Measurements from ENCODE around the gene DYRK1A.

GRCh38 chr21:37364722-37365121 is 1.9 kb upstream of the DYRK1A start:
- TF ChIP-seq, protein P1, sequence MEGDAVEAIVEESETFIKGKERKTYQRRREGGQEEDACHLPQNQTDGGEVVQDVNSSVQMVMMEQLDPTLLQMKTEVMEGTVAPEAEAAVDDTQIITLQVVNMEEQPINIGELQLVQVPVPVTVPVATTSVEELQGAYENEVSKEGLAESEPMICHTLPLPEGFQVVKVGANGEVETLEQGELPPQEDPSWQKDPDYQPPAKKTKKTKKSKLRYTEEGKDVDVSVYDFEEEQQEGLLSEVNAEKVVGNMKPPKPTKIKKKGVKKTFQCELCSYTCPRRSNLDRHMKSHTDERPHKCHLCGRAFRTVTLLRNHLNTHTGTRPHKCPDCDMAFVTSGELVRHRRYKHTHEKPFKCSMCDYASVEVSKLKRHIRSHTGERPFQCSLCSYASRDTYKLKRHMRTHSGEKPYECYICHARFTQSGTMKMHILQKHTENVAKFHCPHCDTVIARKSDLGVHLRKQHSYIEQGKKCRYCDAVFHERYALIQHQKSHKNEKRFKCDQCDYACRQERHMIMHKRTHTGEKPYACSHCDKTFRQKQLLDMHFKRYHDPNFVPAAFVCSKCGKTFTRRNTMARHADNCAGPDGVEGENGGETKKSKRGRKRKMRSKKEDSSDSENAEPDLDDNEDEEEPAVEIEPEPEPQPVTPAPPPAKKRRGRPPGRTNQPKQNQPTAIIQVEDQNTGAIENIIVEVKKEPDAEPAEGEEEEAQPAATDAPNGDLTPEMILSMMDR (IDR thresholded peaks at IDR 0.05) = no peak
- no peak for TF ChIP-seq POLR2A (IDR thresholded peaks at IDR 0.05)

All from prostate gland (tissue), 2 donors.